ENCODE results near the gene SEZ6.

- TF ChIP-seq POU6F1 (CRISPR knock-in tag; IDR thresholded peaks at IDR 0.05; ENCODE audit: borderline replicate concordance, low read depth) (no peak), ESRRG (CRISPR knock-in tag; IDR thresholded peaks at IDR 0.05) (no peak), RARB (CRISPR knock-in tag; IDR thresholded peaks at IDR 0.05) (no peak), BACH2 (CRISPR knock-in tag; IDR thresholded peaks at IDR 0.05; ENCODE audit: borderline replicate concordance) (no peak), ARNTL (CRISPR knock-in tag; IDR thresholded peaks at IDR 0.05; ENCODE audit: borderline replicate concordance, low read depth) (no peak), PATZ1 (CRISPR knock-in tag; IDR thresholded peaks at IDR 0.05; ENCODE audit: borderline replicate concordance) (no peak), TSHZ2 (CRISPR knock-in tag; IDR thresholded peaks at IDR 0.05) (no peak), SNAI2 (CRISPR knock-in tag; IDR thresholded peaks at IDR 0.05) (no peak), ZNF70 (CRISPR knock-in tag; IDR thresholded peaks at IDR 0.05) (no peak), ZFP3 (CRISPR knock-in tag; IDR thresholded peaks at IDR 0.05) (no peak), ZFP30 (CRISPR knock-in tag; IDR thresholded peaks at IDR 0.05) (no peak)
- TF ChIP-seq, protein P1, sequence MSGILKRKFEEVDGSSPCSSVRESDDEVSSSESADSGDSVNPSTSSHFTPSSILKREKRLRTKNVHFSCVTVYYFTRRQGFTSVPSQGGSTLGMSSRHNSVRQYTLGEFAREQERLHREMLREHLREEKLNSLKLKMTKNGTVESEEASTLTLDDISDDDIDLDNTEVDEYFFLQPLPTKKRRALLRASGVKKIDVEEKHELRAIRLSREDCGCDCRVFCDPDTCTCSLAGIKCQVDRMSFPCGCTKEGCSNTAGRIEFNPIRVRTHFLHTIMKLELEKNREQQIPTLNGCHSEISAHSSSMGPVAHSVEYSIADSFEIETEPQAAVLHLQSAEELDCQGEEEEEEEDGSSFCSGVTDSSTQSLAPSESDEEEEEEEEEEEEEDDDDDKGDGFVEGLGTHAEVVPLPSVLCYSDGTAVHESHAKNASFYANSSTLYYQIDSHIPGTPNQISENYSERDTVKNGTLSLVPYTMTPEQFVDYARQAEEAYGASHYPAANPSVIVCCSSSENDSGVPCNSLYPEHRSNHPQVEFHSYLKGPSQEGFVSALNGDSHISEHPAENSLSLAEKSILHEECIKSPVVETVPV (CRISPR knock-in tag; IDR thresholded peaks at IDR 0.05): no peak
Observed at GRCh38 chr17:28996554-28997096, 9.2 kb downstream of the SEZ6 start.

Data from SK-N-SH treated with all-trans-retinoic acid at 6 μM for 48 hours (cell line).